CD4-positive, alpha-beta T cell (primary cell): Measurements from ENCODE around the gene VPS37C. TPM values are rescaled to one million over a fixed set of nuclear protein-coding genes. Genes with fewer than 3 reads are reported as not detected.
"Not testable (repeated sequence)": the region's sequence is repeated elsewhere in the genome, so short reads cannot be mapped to it uniquely, and the experiment has no call there.

ENCODE experiments used
- ATAC-seq: fragments of 200-7000 bp; cut with Tn5 transposase; one replicate; pipeline ENCODE4 v1.10.0; 2022; ENCODE audit warnings: mild to moderate bottlenecking; ENCODE audit not compliant: poor library complexity
- CTCF ChIA-PET: fragments of 350-600 bp; sonication (Branson Sonifier 250); formaldehyde crosslinking; loops from one replicate; lab custom pipeline; 2021; ENCODE audit warnings: antibody characterized with exemption, inconsistent platforms; lab: Charles Lee
- POLR2A ChIA-PET: fragments of 350-600 bp; sonication (Branson Sonifier 250); formaldehyde crosslinking; loops from one replicate; lab custom pipeline; 2021; ENCODE audit warnings: antibody characterized with exemption, inconsistent platforms; lab: Charles Lee
- DNase-seq, 14 experiments: peaks; one replicate each; pipeline ENCODE4 v3.0.0-alpha.2; 2013 to 2020; ENCODE audit warnings: mixed read lengths in 2 of 14
- H3K27ac ChIP-seq, 2 donors: one replicate each; pipeline versions ENCODE4 v1.5.1 to v1.7.0; 2013; ENCODE audit warnings: low read length in 2 of 2, low read depth in 1 of 2, mild to moderate bottlenecking in 1 of 2
- H3K27me3 ChIP-seq, 2 experiments: 1 replicate in 1 of 2; 2 replicates in 1 of 2; pipeline versions ENCODE4 v1.6.1 to v1.7.0; 2013; ENCODE audit warnings: low read length in 2 of 2, control low read depth in 1 of 2, mild to moderate bottlenecking in 1 of 2, moderate library complexity in 1 of 2; ENCODE audit not compliant: insufficient read depth in 2 of 2, control insufficient read depth in 1 of 2
- H3K36me3 ChIP-seq: one replicate; pipeline ENCODE4 v1.6.1; 2013; ENCODE audit warnings: low read length, control low read depth; ENCODE audit not compliant: insufficient read depth
- H3K4me1 ChIP-seq: one replicate; pipeline ENCODE4 v1.6.1; 2013; ENCODE audit warnings: low read length, control low read depth; ENCODE audit not compliant: insufficient read depth
- H3K4me3 ChIP-seq: one replicate; pipeline ENCODE4 v1.5.1; 2013; ENCODE audit warnings: mild to moderate bottlenecking, low read length, moderate library complexity
- H3K9me3 ChIP-seq, 2 experiments: 1 replicate in 1 of 2; 2 replicates in 1 of 2; pipeline versions ENCODE4 v1.6.1 to v1.7.0; 2013; ENCODE audit warnings: low read length in 2 of 2, mild to moderate bottlenecking in 2 of 2, control low read depth in 1 of 2, moderate library complexity in 1 of 2; ENCODE audit not compliant: control insufficient read depth in 1 of 2, insufficient read depth in 1 of 2
- H3K27ac Mint-ChIP-seq: one replicate; pipeline ENCODE4 v1.8.0; 2020; ENCODE audit warnings: mixed read lengths
- H3K27me3 Mint-ChIP-seq: one replicate; pipeline ENCODE4 v1.8.0; 2021; ENCODE audit warnings: mixed read lengths
- H3K36me3 Mint-ChIP-seq: one replicate; pipeline ENCODE4 v1.8.0; 2021; ENCODE audit warnings: low read depth, mixed read lengths
- H3K4me1 Mint-ChIP-seq: one replicate; pipeline ENCODE4 v1.8.0; 2021; ENCODE audit warnings: low read depth, mixed read lengths
- H3K4me3 Mint-ChIP-seq: one replicate; pipeline ENCODE4 v1.8.0; 2020; ENCODE audit warnings: mild to moderate bottlenecking, mixed read lengths
- H3K9me3 Mint-ChIP-seq: one replicate; pipeline ENCODE4 v1.8.0; 2020; ENCODE audit warnings: mixed read lengths
- intact Hi-C, 2 experiments: fragments of 100-400 bp; cut with DNase I in 1 of 2; cut with micrococcal nuclease in 1 of 2; formaldehyde crosslinking; loops; one replicate each; pipeline versions ENCODE4 v1.15.1 to v1.9.0; 2023 to 2025; cut with DNase I, micrococcal nuclease
- total RNA-seq, 174 experiments: library from RNA in 2 of 174; stranded (reverse) in 2 of 174; gene quantifications; one replicate each; pipeline ENCODE4 v1.2.3 and lab custom pipeline; 2021 to 2026
- TF ChIP-seq, protein P1 (sequence below): fragments of 200-600 bp; IDR thresholded peaks from one replicate; pipeline ENCODE4 v1.8.0; 2022; ENCODE audit warnings: antibody characterized with exemption, mild to moderate bottlenecking

VPS37C gene
- total RNA-seq, 2 experiments from 2014 or later = 1.8 to 2.0 TPM

DNA sequence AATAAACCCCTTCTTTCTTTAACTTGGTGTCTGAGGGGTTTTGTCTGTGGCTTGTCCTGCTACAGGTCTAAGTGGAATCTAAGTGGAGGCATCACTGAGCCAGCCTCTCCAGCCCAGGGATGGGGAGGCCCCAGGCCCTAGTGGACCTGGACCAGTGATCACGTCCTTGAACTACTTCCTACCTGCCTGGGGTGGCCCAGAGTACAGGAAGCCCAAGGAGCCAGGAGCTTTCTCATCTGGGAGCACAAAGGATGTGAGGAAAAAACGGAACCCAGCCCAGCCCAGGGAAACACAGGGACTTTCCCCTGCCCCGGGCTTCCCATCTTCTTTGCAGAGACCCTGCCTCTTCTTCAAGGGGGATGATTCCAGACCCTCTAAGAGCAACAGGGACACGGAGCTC lies 62.4 kb downstream of the VPS37C start:
- H3K4me1 ChIP-seq = peaks cover 28% of the 10 kb centered on the region
- ChIA-PET POLR2A (interaction anchor here (0.8 to 1.3 kb wide), 5 partner anchors 13 to 73 kb away, joined by 3 to 4 read pairs (median 4); no protein-coding TSS in a partner anchor), CTCF (no interaction called here)
- Mint-ChIP-seq H3K4me1 (peaks cover 26% of the 10 kb centered on the region), H3K9me3 (no peaks in the 10 kb centered on the region), H3K27me3 (no peaks in the 10 kb centered on the region), H3K27ac (no peak overlapping the region), H3K36me3 (peaks cover 8% of the 10 kb centered on the region), H3K4me3 (no peak overlapping the region)
- no peak for ATAC-seq
- peak in 1 of 14 experiments; percentile 10 for DNase-seq
- H3K4me3 ChIP-seq = no peak overlapping the region
- intact Hi-C loops = no loop called here
- peak overlapping the region in 1 of 2 donors; percentile 34 for H3K27ac ChIP-seq
- H3K36me3 ChIP-seq = no peaks in the 10 kb centered on the region
- no peaks in the 10 kb centered on the region for H3K27me3 ChIP-seq
- TF ChIP-seq, protein P1, sequence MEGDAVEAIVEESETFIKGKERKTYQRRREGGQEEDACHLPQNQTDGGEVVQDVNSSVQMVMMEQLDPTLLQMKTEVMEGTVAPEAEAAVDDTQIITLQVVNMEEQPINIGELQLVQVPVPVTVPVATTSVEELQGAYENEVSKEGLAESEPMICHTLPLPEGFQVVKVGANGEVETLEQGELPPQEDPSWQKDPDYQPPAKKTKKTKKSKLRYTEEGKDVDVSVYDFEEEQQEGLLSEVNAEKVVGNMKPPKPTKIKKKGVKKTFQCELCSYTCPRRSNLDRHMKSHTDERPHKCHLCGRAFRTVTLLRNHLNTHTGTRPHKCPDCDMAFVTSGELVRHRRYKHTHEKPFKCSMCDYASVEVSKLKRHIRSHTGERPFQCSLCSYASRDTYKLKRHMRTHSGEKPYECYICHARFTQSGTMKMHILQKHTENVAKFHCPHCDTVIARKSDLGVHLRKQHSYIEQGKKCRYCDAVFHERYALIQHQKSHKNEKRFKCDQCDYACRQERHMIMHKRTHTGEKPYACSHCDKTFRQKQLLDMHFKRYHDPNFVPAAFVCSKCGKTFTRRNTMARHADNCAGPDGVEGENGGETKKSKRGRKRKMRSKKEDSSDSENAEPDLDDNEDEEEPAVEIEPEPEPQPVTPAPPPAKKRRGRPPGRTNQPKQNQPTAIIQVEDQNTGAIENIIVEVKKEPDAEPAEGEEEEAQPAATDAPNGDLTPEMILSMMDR = no peak
- H3K9me3 ChIP-seq = peaks cover 0 to 3% of the 10 kb centered on the region in 2 experiments

DNA sequence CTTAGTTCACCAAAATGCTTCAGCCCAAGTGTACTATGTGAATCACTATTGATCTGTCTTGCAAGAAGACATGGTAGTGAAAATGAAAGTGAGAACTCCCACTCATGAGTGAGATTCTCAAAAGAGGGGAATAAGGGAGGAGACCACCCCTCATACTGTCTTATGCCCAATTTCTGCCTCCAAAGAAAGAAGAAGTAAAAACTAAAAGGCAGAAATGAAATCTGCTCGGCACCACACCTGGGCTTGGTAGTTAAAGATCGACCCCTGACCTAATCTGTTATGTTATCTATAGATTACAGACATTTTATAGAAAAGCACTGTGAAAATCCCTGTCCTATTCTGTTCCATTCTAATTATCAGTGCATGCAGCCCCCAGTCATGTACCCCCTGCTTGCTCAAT lies 63.0 kb downstream of the VPS37C start:
- H3K27ac ChIP-seq, H3K4me3 ChIP-seq: not testable (repeated sequence)

DNA sequence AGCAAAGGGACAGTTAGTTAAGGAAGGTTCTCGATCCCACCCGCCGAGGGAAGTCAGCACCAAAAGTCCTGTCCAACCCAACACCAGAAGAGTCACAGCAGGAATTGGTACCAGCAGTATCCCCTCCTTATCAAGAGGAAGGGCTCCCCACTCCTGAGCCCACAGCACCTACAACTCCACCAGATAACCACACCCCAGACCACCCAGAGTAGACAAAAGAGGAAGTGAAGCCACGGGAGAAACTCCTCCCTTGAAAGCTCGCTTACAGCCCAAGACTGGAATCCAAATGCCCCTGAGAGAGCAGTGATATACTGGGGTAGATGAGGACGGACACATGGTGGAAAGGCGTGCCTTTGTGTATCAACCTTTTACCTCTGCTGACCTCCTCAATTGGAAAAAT lies 66.2 kb downstream of the VPS37C start:
- ChIA-PET CTCF (no interaction called here), POLR2A (no interaction called here)
- Histone ChIP-seq H3K4me3 (no peak overlapping the region), H3K4me1 (peaks cover 55% of the 10 kb centered on the region), H3K9me3 (peaks cover 0 to 3% of the 10 kb centered on the region in 2 experiments), H3K27me3 (no peaks in the 10 kb centered on the region), H3K27ac (no peak overlapping the region), H3K36me3 (no peaks in the 10 kb centered on the region)
- TF ChIP-seq, protein P1 = no peak
- no peak overlapping the region for H3K4me3 Mint-ChIP-seq
- intact Hi-C loops = no loop called here
- peak overlapping the region; percentile 27 for H3K27ac Mint-ChIP-seq
- DNase-seq (peak in 1 of 14 experiments; percentile 23), ATAC-seq (no peak)
- H3K36me3 Mint-ChIP-seq = no peaks in the 10 kb centered on the region
- H3K4me1 Mint-ChIP-seq = peaks cover 54% of the 10 kb centered on the region
- H3K27me3 Mint-ChIP-seq = no peaks in the 10 kb centered on the region
- H3K9me3 Mint-ChIP-seq = no peaks in the 10 kb centered on the region

More for the DNA sequence above, 63.0 kb downstream of the VPS37C start:
- H3K4me3 Mint-ChIP-seq, H3K9me3 ChIP-seq, CTCF ChIA-PET, ATAC-seq, H3K27me3 Mint-ChIP-seq, H3K36me3 ChIP-seq, H3K9me3 Mint-ChIP-seq, H3K36me3 Mint-ChIP-seq, intact Hi-C loops, H3K27me3 ChIP-seq, H3K27ac Mint-ChIP-seq: not testable (repeated sequence)
- peaks cover 32% of the 10 kb centered on the region for H3K4me1 ChIP-seq
- DNase-seq = peak in 1 of 14 experiments; percentile 11
- POLR2A ChIA-PET = interaction anchor here (1.0 to 1.3 kb wide), 4 partner anchors 14 to 73 kb away, joined by 3 to 4 read pairs (median 4); no protein-coding TSS in a partner anchor
- H3K4me1 Mint-ChIP-seq = peaks cover 26% of the 10 kb centered on the region

DNA sequence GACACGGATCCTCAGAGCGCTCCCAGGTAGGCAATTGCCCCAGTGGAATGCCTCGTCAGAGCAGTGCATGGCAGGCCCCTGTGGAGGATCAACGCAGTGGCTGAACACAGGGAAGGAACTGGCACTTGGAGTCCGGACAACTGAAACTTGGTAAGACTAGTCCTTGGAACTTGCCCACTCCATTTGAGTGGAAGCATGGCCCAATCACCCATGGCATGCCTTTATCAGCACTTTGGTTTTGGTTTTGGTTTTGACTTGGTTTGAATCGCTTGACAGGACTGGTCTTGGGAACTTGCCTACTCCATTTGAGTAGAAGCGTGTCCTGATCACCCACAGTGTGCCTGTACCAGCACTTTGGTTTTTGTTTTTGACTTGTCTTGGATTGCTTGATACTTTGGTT lies 67.1 kb downstream of the VPS37C start:
- ATAC-seq, H3K36me3 Mint-ChIP-seq, H3K27me3 ChIP-seq, H3K27me3 Mint-ChIP-seq, H3K9me3 Mint-ChIP-seq, intact Hi-C loops, H3K36me3 ChIP-seq, H3K27ac ChIP-seq, CTCF ChIA-PET, H3K9me3 ChIP-seq, H3K4me3 ChIP-seq: not testable (repeated sequence)
- Mint-ChIP-seq H3K27ac (peak overlapping the region; percentile 27), H3K4me1 (peaks cover 55% of the 10 kb centered on the region), H3K4me3 (peak overlapping the region; percentile 32)
- POLR2A ChIA-PET = interaction anchor here (3.2 kb wide), 1 partner anchor 12 kb away, joined by 43 read pairs; no protein-coding TSS in a partner anchor
- peaks cover 59% of the 10 kb centered on the region for H3K4me1 ChIP-seq
- DNase-seq = peak in 2 of 14 experiments; percentile 36 to 47
